Testis (tissue), 2 donors: ENCODE results near the gene AHCTF1.

Experiments
- POLR2A ChIP-seq: fragments of 450-650 bp; IDR thresholded peaks from one replicate; pipeline ENCODE4 v1.6.1; 2017; ENCODE audit warnings: antibody characterized with exemption, mild to moderate bottlenecking, moderate library complexity
- TF ChIP-seq, protein P1 (sequence below), 3 experiments: fragments of 450-650 bp in 2 of 3; fragments of 200-600 bp in 1 of 3; sonication (generic) in 1 of 3; IDR thresholded peaks; one replicate each; pipeline ENCODE4 v1.5.1; 2016 to 2019; ENCODE audit warnings: antibody characterized with exemption in 3 of 3, mild to moderate bottlenecking in 2 of 3, moderate library complexity in 1 of 3

DNA sequence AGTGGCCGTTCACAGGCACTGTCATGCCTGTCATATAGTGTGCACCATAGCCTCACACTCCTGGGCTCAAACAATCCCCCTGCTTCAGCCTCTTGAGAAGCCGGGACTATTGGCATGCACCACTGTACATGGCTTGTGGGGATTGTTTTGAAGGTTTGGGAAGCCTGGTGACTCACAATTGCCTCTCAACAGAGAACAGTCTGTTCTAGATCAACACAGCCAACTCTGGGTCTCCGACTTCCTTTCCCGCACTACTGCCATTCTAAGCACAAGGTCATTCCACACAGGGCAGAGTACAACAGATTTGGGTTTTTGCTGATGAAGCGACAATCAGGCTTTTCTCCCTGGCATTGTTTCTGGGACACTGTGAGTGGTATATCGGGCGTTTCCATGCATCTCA is 15.5 kb upstream of the AHCTF1 start:
- TF ChIP-seq POLR2A: no peak
- TF ChIP-seq, protein P1, sequence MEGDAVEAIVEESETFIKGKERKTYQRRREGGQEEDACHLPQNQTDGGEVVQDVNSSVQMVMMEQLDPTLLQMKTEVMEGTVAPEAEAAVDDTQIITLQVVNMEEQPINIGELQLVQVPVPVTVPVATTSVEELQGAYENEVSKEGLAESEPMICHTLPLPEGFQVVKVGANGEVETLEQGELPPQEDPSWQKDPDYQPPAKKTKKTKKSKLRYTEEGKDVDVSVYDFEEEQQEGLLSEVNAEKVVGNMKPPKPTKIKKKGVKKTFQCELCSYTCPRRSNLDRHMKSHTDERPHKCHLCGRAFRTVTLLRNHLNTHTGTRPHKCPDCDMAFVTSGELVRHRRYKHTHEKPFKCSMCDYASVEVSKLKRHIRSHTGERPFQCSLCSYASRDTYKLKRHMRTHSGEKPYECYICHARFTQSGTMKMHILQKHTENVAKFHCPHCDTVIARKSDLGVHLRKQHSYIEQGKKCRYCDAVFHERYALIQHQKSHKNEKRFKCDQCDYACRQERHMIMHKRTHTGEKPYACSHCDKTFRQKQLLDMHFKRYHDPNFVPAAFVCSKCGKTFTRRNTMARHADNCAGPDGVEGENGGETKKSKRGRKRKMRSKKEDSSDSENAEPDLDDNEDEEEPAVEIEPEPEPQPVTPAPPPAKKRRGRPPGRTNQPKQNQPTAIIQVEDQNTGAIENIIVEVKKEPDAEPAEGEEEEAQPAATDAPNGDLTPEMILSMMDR (IDR thresholded peaks at IDR 0.05): no peak
